ELF-1 (cell line): ENCODE data around the gene AMER2.
"Not testable (repeated sequence)": the region's sequence is repeated elsewhere in the genome, so short reads cannot be mapped to it uniquely, and the experiment has no call there.

Experiments
- DNase-seq: peaks from one replicate; pipeline ENCODE4 v3.0.0-alpha.2; 2016; ENCODE audit warnings: low read depth, low spot score

AMER2 gene

DNA sequence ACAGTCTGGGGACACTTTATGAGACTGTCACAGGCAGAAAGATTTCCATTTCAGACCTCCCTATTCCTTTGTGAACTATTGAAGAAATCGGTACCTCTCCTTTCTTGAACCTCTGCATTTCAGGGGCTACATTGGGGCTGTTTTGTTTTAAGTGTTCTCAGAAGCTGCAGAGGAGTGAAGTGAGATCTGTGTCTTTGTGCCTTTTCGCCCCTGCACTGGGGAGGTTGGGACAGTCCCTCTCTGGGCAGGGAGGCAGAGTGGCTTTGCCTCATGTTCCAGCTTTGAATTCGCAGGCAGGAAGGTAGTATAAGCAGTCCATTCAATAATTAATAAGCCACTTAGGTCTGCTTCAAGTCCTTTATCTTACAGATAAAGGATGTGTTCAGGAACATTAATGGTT lies 9.5 kb upstream of the AMER2 start:
- DNase-seq = no peak

DNA sequence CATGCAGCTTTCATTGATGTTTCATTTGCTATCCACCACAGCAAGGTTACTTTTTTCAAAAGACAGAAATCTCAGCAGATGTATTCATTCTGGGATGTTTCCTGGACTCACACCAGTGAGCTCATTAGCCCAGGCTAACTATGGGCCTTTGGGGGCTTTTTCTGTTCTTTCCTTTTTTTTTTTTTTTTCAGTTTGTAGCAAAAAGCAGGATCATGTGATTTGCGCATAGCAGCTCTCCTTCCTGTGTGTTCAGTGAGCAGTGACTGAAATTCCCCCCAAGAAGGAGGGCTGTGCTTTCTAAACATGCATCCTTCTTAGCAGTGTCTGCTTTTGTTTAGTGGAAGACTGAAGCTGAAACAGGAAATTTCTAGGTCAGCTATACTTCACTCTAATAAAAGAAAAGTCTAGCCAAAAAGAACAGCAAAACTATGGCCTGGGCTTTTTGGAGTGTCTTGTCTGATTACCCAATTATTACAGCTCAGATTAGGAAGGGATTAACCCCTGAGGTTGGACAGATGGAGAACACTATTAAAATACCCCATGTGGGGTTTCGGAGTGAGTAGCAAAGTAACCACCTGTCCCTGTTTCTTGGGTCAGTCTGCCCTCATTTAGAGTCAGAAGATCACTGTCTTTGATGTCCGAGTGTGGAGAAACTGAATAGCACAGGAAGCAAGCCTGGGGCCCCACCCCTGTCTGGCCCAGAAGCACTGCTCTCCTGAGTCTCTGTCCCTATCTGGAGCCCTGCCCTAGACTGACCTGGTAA lies 8.9 kb upstream of the AMER2 start:
- DNase-seq = peak; percentile 25

DNA sequence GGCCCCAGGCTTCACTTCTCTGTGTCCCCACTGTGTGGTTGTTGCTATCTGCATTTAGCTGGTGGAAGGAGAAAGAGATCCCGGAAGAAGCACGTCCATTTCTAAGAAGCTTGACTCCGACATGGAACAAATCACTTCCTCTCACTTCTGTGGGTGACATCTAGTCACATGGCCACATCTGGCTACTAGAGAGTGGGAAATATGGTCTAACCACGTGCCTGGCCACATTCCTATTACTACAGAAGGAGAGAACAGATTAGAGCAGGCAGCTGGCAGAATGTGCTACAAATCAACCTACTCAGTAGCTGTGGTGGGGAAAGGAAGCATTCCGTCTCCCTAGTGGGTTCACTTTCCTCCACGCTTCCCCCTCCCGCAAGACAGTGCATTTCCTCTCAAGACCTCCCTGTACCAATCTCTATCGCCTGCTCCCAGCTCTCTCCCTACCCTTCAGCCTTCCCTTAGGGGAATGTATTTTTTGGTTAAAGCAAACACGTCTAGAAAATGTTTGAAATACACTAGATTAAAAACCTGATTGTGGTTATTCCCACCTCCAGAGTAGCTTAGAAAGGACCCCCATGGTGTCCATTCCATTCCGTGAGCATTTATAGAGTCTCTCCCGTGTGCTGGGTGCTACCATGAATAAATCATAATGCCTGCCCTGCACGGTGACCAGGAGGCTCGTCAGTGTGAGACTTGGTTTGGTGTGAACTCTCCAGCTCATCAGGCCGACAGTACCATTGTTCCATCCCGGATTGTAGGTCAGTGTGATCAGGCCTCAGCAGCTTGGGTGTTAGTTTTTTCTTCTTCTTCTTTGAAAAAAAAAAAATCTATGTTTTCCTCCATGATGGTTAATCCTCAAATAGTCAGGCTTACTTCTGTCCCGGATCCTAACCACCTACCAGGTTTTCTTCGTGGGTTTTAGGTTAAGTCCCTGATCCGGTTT lies 8.0 kb upstream of the AMER2 start:
- DNase-seq = no peak

DNA sequence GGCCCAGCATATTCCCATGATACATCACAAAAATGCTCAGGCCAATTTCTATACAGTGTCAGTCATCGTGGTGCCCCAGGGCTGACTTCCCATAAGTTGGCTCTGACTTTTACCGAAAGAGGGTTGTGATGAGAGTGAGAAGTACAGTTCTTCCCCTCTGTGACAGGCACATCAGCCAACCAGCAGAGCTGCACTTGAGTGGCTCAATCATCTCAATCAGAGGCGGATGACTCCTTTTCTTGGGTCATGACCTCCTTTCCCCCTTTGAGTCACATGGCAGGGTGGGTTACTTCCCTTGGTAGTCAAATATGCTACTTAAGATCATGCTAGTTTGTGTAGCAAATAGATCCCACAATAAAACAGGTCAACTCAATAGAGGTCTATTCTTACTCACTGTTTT lies 6.9 kb upstream of the AMER2 start:
- DNase-seq = no peak

DNA sequence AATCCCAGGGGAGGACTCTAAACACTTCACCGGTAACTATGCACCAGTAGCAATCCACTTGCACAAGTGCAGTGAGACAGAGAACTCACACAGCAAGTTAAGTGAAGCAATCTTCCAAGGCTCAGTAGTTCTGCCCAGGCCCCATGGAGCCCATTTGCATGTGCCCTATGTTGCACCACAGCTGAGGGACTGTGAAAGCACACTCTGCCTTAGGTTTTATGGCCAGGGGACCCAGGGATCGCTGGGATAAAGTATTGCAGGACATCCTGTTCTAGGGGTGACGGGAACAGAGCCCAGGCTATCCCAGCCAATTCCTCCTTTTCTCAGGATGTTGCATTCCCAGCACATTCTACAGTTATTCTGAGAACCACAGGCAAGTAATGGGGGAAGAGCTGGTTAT lies 6.0 kb upstream of the AMER2 start:
- DNase-seq = no peak

DNA sequence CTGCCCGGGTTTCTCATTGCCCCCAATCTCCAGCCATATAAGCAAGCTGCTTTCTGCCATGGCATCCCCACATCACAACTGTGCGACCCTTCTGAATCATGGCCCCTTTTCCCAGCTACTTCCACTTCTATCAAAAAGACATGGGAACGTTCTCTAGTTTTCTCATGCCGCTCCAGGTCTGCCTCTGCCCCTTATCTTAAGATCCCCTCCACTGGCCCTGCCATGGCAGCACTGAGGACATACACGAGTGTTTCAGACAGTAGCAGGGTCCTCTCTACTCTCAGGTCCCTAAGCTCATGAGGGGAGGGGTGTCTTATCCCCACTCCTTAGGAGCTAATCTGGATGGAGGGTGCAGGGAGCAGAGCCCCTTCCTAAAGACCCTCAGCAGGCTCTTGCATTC lies 5.5 kb upstream of the AMER2 start:
- DNase-seq = no peak

DNA sequence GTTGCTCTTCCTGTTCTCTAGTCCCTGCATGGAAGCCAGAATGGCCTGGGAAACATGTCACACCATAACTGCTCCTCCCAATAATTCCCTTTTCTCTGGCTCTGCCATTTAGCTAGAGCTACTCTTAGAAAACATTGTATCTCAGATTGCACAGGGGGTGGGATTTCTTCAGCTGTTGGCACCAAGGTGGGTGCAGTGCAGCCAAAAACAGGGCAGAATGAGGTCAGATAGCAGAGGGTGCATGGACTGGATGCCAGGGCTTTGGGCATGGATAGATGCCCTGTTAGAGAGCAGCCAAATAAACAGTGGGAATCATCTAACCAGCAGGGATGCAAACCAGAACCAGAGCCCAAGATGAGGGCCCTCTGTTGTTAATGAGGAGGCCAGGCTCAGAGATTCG lies 4.9 kb upstream of the AMER2 start:
- no peak for DNase-seq

DNA sequence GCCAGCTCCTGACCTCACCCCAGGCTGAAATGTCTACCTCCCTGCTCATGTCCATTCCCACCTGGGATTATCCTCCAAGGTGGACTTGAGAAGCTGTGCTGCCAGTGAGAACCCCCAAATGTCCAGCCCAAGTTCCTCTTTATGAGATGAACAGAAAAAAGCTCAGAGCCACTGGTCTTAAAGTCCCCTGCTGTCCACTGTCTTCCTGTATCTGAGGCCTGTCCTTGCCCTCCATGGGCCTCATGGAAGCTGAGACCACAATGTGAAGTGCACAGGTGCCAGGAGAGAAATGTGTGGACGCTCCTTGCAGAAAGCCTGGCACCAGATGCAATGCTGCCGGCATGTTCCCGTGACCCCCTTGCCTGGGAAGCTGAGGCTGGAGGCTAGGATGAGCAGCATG lies 3.3 kb upstream of the AMER2 start:
- DNase-seq = no peak

DNA sequence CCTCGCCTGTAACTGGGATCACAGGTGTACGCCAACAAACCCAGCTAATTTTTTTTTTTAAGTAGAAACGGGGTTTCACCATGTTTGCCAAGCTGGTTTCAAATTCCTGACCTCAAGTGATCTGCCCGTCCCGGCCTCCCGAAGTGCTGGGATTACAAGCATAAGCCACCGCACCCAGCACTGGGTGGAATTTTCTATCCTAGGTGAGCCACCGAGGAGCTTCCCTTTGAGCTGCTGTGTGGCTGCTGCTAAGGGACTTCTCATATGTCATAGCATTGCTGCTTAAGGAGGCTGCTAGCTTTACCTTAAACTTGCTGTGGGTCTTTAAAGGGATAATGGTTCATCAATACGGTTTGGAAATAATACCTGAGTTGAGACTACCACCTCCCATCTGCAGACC lies 2.9 kb upstream of the AMER2 start:
- no peak for DNase-seq

DNA sequence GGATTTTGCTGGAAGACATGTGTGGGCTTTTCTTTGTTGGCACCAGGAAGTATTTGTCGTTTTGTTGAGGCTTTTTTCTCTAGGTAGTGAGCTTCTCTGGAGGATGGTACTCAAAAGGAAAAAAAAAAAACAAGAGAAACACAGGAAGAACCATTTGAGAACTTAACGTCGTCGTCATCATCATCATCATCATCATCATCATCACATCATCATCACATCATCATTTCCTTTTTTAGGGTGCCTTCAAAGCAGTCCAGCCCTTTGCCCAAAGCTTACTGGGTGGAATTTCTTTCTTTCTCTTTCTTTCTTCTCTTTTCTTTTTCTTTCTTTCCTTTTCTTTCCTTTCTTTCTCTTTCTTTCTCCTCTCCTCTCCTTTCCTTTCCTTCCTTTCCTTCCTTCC lies 2.2 kb upstream of the AMER2 start:
- no peak for DNase-seq

DNA sequence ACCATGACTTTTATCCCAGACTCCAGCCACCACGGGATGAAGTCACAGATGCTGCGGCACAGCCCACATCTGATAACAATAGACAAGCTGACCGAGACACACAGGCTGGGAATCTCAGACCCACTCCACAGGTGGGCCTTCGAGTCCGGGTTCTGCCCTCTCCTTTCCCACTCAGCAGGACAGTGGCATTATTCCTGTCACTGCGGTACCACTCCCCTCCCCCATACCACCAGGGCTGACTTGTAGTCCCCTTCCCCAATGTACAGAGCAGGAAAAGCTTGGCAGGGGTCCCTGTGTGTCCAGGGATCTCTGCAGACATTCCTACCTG lies 179 bp upstream of the AMER2 start:
- peak; percentile 21 for DNase-seq

DNA sequence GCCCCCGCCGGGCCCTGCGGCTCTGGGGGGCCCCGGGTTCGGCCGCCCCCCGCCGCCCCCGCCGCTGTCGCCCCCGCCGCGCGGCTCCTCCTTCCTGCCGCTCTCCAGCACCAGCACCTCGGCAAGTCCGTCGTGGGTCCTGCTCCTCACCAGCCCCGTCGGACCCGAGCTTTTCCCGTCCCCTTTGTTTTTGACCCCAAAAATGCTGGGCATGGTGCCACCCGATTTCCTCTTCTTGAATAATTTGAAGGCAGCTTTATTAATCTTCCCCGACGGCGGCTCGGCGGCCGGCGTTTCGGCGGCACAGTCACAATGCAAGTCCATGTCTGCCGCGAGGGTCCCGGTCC lies 945 bp downstream of the AMER2 start:
- DNase-seq = peak; percentile 21

DNA sequence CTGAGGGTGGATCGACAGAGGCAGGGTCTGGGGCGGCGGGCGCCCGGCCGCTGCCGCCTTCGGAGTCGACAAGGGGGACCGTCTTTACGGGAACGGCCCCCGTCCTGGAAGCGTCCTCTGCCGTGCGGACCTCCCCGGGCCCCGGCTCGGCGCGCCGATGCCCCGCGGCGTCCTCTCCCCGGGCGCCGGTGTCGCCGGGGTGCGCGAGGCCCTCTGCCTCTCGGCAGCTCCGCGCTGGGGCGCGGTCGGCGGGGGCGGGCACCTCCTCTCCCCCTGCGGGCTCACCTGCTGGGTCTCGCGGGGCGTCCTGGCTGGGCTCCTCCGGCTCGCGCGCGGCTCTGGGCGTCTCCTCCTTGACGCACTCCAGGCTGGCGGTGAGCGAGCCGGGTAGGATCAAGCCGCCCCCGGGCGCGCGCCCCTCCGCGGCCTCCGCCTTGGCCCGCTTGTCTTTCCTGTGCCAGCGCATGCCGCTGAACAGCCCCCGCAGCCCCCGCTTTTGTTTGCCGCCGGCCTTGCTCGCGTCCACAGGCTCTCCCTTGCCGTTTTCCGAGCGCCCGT lies 1.5 kb downstream of the AMER2 start:
- DNase-seq = peak; percentile 63

DNA sequence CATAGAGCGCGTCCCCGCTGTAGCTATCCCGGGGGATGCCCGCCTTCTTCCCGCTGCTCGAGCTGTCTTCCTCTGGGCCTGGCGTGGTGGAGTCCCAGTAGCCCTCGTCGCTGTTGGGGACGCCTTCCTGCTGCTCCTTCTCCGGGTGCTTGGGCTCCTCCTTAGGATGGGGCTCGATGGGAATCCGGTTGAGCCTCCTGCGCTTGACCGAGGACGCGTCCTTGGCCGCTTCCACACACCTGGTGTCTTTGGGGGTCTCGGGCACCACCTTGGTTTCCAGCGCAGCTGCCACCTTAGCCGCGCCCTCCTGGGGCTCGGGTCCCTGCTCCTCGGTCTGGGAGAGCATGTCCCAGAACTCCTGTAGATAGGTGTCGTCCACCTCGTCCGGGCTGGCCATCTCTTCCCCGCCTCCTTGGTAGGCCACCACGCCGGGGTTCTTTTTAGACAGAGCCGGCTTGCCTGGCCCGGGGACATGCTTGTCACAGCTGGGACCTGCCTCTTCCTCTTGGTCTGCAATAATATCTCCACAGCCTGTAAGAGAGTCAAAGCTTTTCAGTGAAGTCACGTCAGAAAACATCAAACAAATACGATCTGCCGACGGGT lies 2.0 kb downstream of the AMER2 start:
- DNase-seq = peak; percentile 43

DNA sequence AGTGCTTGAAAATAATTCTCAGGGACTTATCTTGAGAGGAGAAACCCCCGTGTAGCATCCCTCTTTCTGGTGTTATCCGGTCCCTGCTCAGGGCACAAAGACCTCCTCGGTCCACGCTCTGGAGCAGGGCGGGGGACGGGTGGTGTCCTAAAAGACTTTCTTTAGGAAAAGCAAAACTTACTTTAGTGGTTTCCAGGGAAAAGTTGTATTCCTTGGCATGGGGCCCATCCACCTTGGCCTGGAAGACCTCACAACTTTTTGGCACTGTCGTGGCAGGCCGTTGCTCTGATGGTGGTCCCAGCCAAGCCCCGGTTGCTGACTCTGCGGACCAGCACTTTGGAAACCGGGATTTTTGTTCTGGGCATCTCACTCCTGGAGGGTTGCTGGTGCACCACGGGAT lies 2.7 kb downstream of the AMER2 start:
- no peak for DNase-seq

DNA sequence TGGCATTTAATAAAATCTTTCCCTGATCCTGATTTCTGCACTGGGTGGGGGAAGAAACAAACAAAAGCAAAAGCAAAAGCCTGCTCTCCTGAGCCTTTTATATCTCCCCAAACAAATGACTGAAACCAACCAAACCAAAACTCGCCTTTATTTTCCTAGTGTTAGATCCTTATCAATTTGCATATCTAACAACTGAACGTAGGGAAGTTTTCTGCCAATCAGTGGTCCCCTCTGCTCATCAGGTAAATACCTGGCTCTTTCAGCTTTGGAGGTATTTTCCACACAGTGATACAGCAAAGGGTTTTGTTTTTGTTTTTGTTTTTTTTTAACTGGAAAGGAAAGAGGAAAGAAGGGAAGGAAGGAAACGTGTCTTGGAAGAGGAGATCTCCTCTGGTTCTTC lies 3.3 kb downstream of the AMER2 start:
- DNase-seq = no peak

DNA sequence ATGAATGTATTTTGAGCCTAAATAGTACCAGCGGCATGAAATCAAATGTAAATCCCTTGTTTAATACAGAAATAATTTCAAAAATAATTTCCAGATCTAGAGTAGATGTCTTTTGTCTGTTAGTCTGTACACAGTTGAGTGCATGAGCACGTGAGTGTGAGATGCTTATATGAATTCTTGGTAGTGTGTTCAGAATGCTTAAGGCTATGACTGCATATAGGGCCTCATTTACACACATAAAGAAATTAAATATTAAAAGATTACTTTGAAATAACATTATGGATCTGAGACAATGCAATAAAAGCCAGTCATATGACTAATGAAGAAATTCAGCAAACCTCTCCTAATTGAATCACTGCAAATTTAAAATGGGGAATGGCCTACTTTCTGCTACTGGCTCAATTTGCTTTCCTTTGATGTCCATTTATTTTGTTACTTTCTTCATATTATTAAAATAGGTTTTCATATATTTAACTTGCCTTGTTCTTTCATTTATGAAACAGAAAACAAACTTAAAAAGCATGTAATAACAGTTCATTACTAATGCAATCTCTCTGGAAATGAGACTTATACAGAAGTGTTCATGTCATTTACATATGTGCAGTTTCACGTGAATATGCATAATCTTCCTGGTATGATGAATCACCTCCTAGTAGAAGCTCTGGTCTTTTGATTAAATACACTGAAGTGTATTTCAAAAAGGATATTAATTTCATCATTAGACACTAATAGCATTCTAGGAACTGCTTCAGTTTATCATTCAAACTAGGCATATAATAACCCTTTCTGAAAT lies 4.5 kb downstream of the AMER2 start:
- DNase-seq = no peak

DNA sequence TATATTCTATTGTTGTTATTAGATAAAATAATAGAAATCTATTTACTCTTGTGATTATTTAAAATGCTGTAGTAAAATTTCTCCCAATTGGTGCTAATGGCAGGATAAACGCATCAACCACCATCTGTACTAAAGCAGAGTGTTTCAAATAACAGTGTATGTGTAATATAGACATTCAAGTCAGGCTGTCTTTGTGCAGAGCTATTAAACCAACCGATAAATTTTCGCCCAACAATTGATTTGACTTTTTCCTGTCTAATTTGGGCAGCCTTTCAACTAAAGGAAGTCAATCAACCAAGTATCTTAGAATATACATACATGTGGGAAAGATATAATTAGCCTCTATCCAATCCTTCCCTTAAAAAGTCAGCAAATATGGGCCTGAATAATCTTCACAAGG lies 5.8 kb downstream of the AMER2 start:
- DNase-seq = no peak

DNA sequence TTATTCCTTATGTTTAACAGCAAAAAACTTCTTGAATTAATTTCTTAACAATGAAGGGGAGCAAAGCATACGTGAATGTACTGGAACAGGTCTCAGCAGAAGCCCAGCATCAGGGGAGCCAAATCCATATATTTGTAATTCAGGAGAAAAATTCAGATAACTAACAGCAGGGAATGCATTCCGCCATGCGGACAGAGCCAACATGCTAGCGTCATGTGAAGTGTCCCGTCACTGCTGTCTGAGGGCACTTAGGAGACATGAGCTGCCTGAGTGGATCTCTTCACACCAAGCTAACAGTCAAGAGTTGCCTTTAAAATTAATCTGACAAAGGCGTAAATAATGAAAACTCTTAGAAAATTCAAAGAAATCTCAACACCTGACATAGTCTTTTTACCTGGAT lies 6.4 kb downstream of the AMER2 start:
- no peak for DNase-seq

DNA sequence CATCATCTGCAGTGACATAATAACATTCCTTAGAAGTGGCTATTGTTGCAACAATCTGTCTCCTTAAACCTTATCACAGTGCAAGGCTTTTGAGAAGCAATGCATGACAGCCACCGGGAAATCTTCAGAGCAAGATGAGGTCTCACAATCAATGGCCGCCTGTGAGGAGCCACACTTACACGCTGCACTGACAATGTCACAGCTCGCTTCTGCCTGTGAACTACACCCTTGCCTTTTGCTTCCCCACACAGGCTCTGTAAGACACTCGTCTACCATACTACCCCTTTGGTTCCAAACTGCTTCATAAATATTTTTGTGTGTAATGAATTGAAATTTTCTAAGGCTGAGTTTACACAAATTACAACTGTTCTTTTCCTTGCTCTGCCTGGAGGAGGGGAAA lies 6.9 kb downstream of the AMER2 start:
- DNase-seq = not testable (repeated sequence)

DNA sequence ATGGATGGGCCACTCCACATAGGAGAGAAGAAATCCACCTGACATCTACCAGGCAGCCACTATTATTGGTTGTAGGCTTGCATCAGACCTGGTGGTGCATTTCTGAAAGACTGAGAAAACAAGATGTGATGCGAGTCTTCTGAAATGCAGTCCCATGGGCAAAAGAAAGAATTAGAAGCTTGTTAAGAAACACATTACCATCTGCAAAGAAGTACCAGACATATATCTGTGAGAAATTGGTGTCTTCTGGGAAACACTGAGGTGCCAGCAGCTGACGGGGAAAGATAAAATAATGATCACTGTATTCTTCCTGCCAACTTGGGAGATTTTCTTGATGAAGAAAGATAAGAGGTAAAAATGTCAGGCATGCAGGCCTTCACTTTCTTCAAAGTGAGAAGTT lies 14.4 kb downstream of the AMER2 start:
- DNase-seq = no peak

DNA sequence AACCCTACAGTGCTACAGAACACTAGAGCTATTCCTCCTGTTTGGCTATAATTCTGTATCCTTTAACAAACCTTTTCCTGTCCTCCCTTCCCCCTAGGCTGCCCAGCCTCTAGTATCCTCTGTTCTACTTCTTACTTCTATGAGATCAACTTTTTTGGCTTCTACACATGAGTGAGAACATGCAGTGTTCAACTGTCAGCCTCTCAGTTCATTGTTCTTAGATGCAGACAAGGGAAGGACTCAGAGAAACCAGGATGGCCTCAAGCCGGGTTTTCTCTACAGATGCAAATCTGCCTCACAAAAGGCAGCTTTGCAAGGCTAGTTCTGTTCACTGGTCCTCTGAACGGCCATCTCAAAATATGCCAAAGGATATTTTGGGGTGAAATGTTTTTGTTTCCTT lies 18.4 kb downstream of the AMER2 start:
- peak; percentile 41 for DNase-seq
